Measurements from ENCODE around the gene FAM98A.

FAM98A gene

DNA sequence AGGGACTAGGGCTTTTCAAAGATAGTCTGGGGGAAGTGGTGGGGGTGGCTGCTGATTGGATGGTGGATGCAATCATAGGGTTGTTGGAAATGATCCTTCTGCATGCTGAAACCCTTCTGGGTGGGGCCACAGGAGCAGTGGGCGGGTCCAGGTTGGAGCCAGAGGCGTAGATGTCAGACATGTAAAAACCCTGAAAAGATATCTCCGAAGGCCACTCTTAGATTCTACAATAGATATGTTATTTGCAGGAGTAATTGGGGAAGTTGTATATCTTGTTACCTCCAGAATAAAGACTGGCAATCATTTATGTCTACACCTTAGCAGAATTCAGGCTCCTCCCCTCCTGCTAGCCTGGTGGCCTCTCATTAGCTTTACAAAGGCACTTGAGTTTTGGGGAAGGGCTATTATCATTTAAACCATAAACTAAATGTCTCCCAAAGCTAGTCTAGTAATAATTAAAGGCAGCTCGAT is 8.2 kb upstream of the FAM98A start:
- TF ChIP-seq, protein P1, sequence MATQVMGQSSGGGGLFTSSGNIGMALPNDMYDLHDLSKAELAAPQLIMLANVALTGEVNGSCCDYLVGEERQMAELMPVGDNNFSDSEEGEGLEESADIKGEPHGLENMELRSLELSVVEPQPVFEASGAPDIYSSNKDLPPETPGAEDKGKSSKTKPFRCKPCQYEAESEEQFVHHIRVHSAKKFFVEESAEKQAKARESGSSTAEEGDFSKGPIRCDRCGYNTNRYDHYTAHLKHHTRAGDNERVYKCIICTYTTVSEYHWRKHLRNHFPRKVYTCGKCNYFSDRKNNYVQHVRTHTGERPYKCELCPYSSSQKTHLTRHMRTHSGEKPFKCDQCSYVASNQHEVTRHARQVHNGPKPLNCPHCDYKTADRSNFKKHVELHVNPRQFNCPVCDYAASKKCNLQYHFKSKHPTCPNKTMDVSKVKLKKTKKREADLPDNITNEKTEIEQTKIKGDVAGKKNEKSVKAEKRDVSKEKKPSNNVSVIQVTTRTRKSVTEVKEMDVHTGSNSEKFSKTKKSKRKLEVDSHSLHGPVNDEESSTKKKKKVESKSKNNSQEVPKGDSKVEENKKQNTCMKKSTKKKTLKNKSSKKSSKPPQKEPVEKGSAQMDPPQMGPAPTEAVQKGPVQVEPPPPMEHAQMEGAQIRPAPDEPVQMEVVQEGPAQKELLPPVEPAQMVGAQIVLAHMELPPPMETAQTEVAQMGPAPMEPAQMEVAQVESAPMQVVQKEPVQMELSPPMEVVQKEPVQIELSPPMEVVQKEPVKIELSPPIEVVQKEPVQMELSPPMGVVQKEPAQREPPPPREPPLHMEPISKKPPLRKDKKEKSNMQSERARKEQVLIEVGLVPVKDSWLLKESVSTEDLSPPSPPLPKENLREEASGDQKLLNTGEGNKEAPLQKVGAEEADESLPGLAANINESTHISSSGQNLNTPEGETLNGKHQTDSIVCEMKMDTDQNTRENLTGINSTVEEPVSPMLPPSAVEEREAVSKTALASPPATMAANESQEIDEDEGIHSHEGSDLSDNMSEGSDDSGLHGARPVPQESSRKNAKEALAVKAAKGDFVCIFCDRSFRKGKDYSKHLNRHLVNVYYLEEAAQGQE (IDR thresholded peaks at IDR 0.05; ENCODE audit: insufficient read depth in 1 of 2, low read depth in 2 of 2, low read length in 2 of 2), result no peak
- TF ChIP-seq SIN3A (IDR thresholded peaks at IDR 0.05; ENCODE audit: borderline replicate concordance, insufficient read depth, low read length), result no peak
- no peak for TF ChIP-seq POLR2AphosphoS5 (IDR thresholded peaks at IDR 0.05; ENCODE audit: low read depth, low read length)
- TF ChIP-seq TAF1 (IDR thresholded peaks at IDR 0.05; ENCODE audit: borderline replicate concordance, insufficient read depth, low read length), result no peak

DNA sequence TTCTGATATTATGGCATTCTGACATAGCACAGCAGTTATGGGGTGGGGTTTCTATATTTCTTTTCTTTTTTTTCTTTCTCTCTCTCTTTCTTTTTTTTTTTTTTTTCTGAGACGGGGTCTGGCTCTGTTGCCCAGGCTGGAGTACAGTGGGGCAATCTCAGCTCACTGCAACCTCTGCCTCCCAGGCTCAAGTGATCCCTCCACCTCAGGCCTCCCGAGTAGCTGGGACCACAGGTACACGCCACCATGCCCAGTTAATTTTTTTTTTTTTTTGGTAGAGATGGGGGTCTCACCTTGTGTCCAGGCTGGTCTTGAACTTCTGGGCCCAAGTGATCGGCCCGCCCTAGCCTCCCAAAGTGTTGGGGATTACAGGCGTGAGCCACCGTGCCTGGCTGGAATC is 7.5 kb upstream of the FAM98A start:
- TF ChIP-seq POLR2AphosphoS5 (IDR thresholded peaks at IDR 0.05; ENCODE audit: low read depth, low read length), result no peak

GRCh38 chr2:33606100-33606499 is 7.0 kb upstream of the FAM98A start:
- no peak for TF ChIP-seq SIN3A (IDR thresholded peaks at IDR 0.05; ENCODE audit: borderline replicate concordance, insufficient read depth, low read length)
- TF ChIP-seq TAF1 (IDR thresholded peaks at IDR 0.05; ENCODE audit: borderline replicate concordance, insufficient read depth, low read length), result no peak
- no peak for TF ChIP-seq FOXP2 (optimal IDR thresholded peaks at IDR 0.05; ENCODE audit: borderline replicate concordance, extremely low read depth, extremely low read length, insufficient read depth)
- TF ChIP-seq, protein P1 (IDR thresholded peaks at IDR 0.05; ENCODE audit: insufficient read depth in 1 of 2, low read depth in 2 of 2, low read length in 2 of 2), result no peak
- TF ChIP-seq POLR2AphosphoS5 (IDR thresholded peaks at IDR 0.05; ENCODE audit: low read depth, low read length), result no peak

DNA sequence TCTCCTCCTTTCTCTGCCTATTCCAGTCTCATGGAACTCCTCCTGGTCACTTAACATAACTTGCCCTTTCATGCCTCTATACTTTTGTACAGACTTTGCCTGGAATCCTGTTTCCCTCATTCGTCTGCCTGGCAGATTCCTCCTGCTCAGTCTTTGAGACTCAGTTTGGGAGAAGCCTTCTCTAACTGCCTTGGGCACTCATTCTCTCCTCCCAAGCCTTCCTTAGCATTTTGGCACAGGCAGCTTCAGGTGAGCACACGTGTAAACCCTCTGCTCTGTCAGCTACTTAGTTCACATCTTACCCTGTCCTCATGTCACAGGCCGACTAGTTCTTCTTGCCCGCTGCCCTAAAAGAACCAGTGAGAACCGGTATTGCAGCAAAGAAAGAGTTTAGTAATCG is 6.0 kb upstream of the FAM98A start:
- no peak for TF ChIP-seq FOXP2 (optimal IDR thresholded peaks at IDR 0.05; ENCODE audit: borderline replicate concordance, extremely low read depth, extremely low read length, insufficient read depth)

- TF ChIP-seq POLR2AphosphoS5 (IDR thresholded peaks at IDR 0.05; ENCODE audit: low read depth, low read length) (no peak), SIN3A (IDR thresholded peaks at IDR 0.05; ENCODE audit: borderline replicate concordance, insufficient read depth, low read length) (no peak), TAF1 (IDR thresholded peaks at IDR 0.05; ENCODE audit: borderline replicate concordance, insufficient read depth, low read length) (no peak), FOXP2 (optimal IDR thresholded peaks at IDR 0.05; ENCODE audit: borderline replicate concordance, extremely low read depth, extremely low read length, insufficient read depth) (no peak)
- TF ChIP-seq, protein P1 (IDR thresholded peaks at IDR 0.05; ENCODE audit: insufficient read depth in 1 of 2, low read depth in 2 of 2, low read length in 2 of 2), result no peak
Measured at GRCh38 chr2:33603416-33603815, 4.3 kb upstream of the FAM98A start.

- TF ChIP-seq POLR2AphosphoS5 (IDR thresholded peaks at IDR 0.05; ENCODE audit: low read depth, low read length) (no peak), SIN3A (IDR thresholded peaks at IDR 0.05; ENCODE audit: borderline replicate concordance, insufficient read depth, low read length) (no peak)
- TF ChIP-seq, protein P1 (IDR thresholded peaks at IDR 0.05; ENCODE audit: insufficient read depth in 1 of 2, low read depth in 2 of 2, low read length in 2 of 2), result no peak
Measured at GRCh38 chr2:33602201-33602830, 3.2 kb upstream of the FAM98A start.
